Endodermal cell (in vitro differentiated cells): Measurements from ENCODE around the gene TEKTIP1. TPM values are rescaled to one million over a fixed set of nuclear protein-coding genes. Genes with fewer than 3 reads are reported as not detected.
A peak's percentile ranks its signal among the peaks of the same experiment; 100 is the strongest.

Experiments used
- DNase-seq: peaks from one replicate; pipeline ENCODE4 v3.0.0-alpha.2; 2017
- H3K27ac ChIP-seq: 2 replicates; pipeline ENCODE4 v1.5.1; 2013; ENCODE audit warnings: mild to moderate bottlenecking, low read depth, low read length, moderate library complexity
- H3K27me3 ChIP-seq: 2 replicates; pipeline ENCODE4 v1.6.1; 2013; ENCODE audit warnings: mild to moderate bottlenecking, low read length, moderate library complexity; ENCODE audit not compliant: insufficient read depth, control insufficient read depth, poor library complexity, severe bottlenecking
- H3K36me3 ChIP-seq: 2 replicates; pipeline ENCODE4 v1.7.0; 2013; ENCODE audit warnings: mild to moderate bottlenecking, low read length, moderate library complexity; ENCODE audit not compliant: control insufficient read depth, insufficient read depth
- H3K4me1 ChIP-seq: one replicate; pipeline ENCODE4 v1.7.0; 2013; ENCODE audit warnings: low read length; ENCODE audit not compliant: control insufficient read depth, insufficient read depth
- H3K4me3 ChIP-seq: 2 replicates; pipeline ENCODE4 v1.5.1; 2013; ENCODE audit warnings: mild to moderate bottlenecking, low read length, moderate library complexity
- H3K9ac ChIP-seq: 2 replicates; pipeline ENCODE4 v1.6.1; 2013; ENCODE audit warnings: mild to moderate bottlenecking, low read length, moderate library complexity; ENCODE audit not compliant: poor library complexity, severe bottlenecking; ENCODE audit errors: extremely low read depth
- H3K9me3 ChIP-seq: 2 replicates; pipeline ENCODE4 v1.6.1; 2013; ENCODE audit warnings: mild to moderate bottlenecking, low read length, moderate library complexity; ENCODE audit not compliant: control insufficient read depth
- H3K27ac Mint-ChIP-seq: 2 replicates; pipeline ENCODE4 v1.8.0; 2020; ENCODE audit warnings: mixed read lengths
- H3K27me3 Mint-ChIP-seq: 2 replicates; pipeline ENCODE4 v1.8.0; 2021; ENCODE audit warnings: mild to moderate bottlenecking, mixed read lengths; ENCODE audit not compliant: insufficient read depth
- H3K36me3 Mint-ChIP-seq: 2 replicates; pipeline ENCODE4 v1.8.0; 2020; ENCODE audit warnings: low read depth, mixed read lengths
- H3K4me1 Mint-ChIP-seq: 2 replicates; pipeline ENCODE4 v1.8.0; 2020; ENCODE audit warnings: mixed read lengths
- H3K4me3 Mint-ChIP-seq: 2 replicates; pipeline ENCODE4 v1.8.0; 2020; ENCODE audit warnings: mild to moderate bottlenecking, moderate library complexity, mixed read lengths
- H3K9me3 Mint-ChIP-seq: 2 replicates; pipeline ENCODE4 v1.8.0; 2020; ENCODE audit warnings: mild to moderate bottlenecking, mixed read lengths
- CTCF ChIP-seq: fragments of 200-600 bp; sonication (generic); conservative IDR thresholded peaks from 2 replicates; pipeline ENCODE4 v1.5.0; 2021; ENCODE audit warnings: antibody characterized with exemption, mild to moderate bottlenecking
- WGBS, 2 experiments: methylation state at CpG; one replicate each; pipeline versions ENCODE4 v1.1.5 to v1.1.7; 2013; ENCODE audit warnings: missing lambda C conversion rate in 2 of 2, mixed read lengths in 1 of 2; ENCODE audit not compliant: insufficient coverage in 1 of 2, insufficient read length in 1 of 2; 5-methylcytosine and 5-hydroxymethylcytosine counted together
- total RNA-seq, 2 donors: library from RNA; stranded (reverse); fragmentation: NEBNext Ultra II Directional in 1 of 2; extraction: Animal tissue kit (Norgen Biotek cat#: 25700) in 1 of 2; gene quantifications; 2 replicates in 1 of 2; 3 replicates in 1 of 2; pipeline ENCODE4 v1.2.1, GENCODE V29; 2021

The TEKTIP1 gene
- total RNA-seq, 2 donors from 2014 or later, result 4.6 to 5.7 TPM

- Histone ChIP-seq H3K4me1 (no peaks in the 10 kb centered on the region), H3K27me3 (peaks cover 39% of the 10 kb centered on the region), H3K4me3 (no peak within 1 kb of the TSS), H3K9ac (no peak within 1 kb of the TSS), H3K36me3 (no peaks in the 10 kb centered on the region), H3K9me3 (no peaks in the 10 kb centered on the region), H3K27ac (no peak within 1 kb of the TSS)
- Mint-ChIP-seq H3K27ac (no peak within 1 kb of the TSS), H3K4me1 (no peaks in the 10 kb centered on the region), H3K27me3 (peaks cover 70% of the 10 kb centered on the region), H3K36me3 (no peaks in the 10 kb centered on the region), H3K4me3 (peak within 1 kb of the TSS; percentile 13), H3K9me3 (peaks cover 4% of the 10 kb centered on the region)
- peak; percentile 71 for DNase-seq
- WGBS, 2 experiments, result 15 to 17% methylated on average over 42 to 78 of the region's 84 CpGs
- no peak for TF ChIP-seq CTCF
Measured at GRCh38 chr19:3585301-3586126, 46.5 kb downstream of the TEKTIP1 start, which contains the start of gene GIPC3. GIPC3 (plus strand) TSS chr19:3585478; CDS start chr19:3585598, 120 bp downstream.

GRCh38 chr19:3586127-3586626 is 47.2 kb downstream of the TEKTIP1 start:
- DNase-seq, result peak; percentile 81
- Mint-ChIP-seq H3K9me3 (peaks cover 4% of the 10 kb centered on the region), H3K4me1 (no peaks in the 10 kb centered on the region), H3K36me3 (no peaks in the 10 kb centered on the region), H3K27ac (no peak overlapping the region), H3K27me3 (peaks cover 65% of the 10 kb centered on the region), H3K4me3 (peak overlapping the region; percentile 13)
- Histone ChIP-seq H3K9ac (no peak overlapping the region), H3K9me3 (no peaks in the 10 kb centered on the region), H3K4me3 (no peak overlapping the region), H3K27ac (no peak overlapping the region), H3K36me3 (no peaks in the 10 kb centered on the region), H3K27me3 (peaks cover 39% of the 10 kb centered on the region), H3K4me1 (no peaks in the 10 kb centered on the region)
- 30 to 50% methylated on average over 6 to 16 of the region's 16 CpGs for WGBS, 2 experiments
- TF ChIP-seq CTCF, result peak; percentile 86

GRCh38 chr19:3586707-3587346 is 47.9 kb downstream of the TEKTIP1 start:
- no peaks in the 10 kb centered on the region for H3K4me1 ChIP-seq
- H3K27ac ChIP-seq, result no peak overlapping the region
- no peak for DNase-seq
- TF ChIP-seq CTCF, result no peak
- H3K36me3 ChIP-seq, result no peaks in the 10 kb centered on the region
- Mint-ChIP-seq H3K4me3 (no peak overlapping the region), H3K27ac (no peak overlapping the region), H3K4me1 (no peaks in the 10 kb centered on the region), H3K36me3 (no peaks in the 10 kb centered on the region), H3K9me3 (peaks cover 8% of the 10 kb centered on the region), H3K27me3 (peaks cover 66% of the 10 kb centered on the region)
- no peaks in the 10 kb centered on the region for H3K9me3 ChIP-seq
- WGBS, 2 experiments, result 64 to 77% methylated on average over 12 to 31 of the region's 31 CpGs
- H3K27me3 ChIP-seq, result peaks cover 39% of the 10 kb centered on the region
- no peak overlapping the region for H3K9ac ChIP-seq
- H3K4me3 ChIP-seq, result no peak overlapping the region
